GM23338 (cell line): Measurements from ENCODE around the gene ZSCAN32.

Experiments used
- EZH2phosphoT487 ChIP-seq: fragments of 200-600 bp; sonication (generic); IDR thresholded peaks from one replicate; pipeline ENCODE4 v1.8.1; 2018; ENCODE audit warnings: antibody characterized with exemption; ENCODE audit not compliant: unreplicated experiment
- POLR2AphosphoS5 ChIP-seq: IDR thresholded peaks from 2 replicates; pipeline ENCODE4 v1.6.1; 2016; ENCODE audit warnings: antibody characterized with exemption, low read depth

DNA sequence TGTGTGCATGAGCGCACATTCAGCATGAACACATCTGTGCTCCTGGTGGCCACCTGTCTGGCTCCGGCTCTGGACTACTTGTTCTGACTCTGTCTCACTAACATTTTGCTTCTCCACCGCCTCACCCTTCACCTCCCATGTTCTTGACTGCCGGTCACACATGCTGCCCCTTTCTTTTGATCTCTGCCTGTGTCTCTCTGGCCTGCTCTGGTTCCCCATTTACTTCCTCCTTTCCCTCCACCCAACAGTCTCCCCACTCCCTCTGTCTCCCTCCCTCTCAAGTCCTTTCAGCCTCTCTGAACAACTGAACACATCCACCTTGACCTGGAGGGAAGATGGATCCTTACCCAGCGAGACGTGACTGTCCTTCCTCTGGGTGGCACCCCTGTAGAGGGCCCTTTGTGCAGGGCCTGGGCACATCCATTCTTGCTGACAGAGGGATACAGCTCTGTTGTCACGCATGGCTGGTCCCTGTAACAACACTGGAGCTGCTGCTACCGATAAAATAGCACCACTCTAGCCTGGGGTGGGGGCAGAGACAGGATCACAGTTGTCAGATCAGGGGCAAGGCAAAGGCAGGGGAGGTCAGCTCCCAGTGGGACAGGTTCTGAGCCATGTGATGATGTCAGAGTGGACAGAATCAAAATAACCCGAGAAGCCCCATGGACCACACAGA lies 11.0 kb downstream of the ZSCAN32 start:
- no peak for TF ChIP-seq EZH2phosphoT487
- no peak for TF ChIP-seq POLR2AphosphoS5
